Left lung (tissue), 10 donors: ENCODE results near the gene PIAS3. TPM values are rescaled to one million over a fixed set of nuclear protein-coding genes. Genes with fewer than 3 reads are reported as not detected.

Experiments used
- ATAC-seq: fragments of 200-7000 bp; cut with Tn5 transposase; one replicate; pipeline ENCODE4 v1.9.1; 2020; ENCODE audit warnings: moderate library complexity
- DNase-seq, 4 donors: peaks; one replicate each; pipeline ENCODE4 v3.0.0-alpha.2; 2013 to 2020
- H3K27ac ChIP-seq, 2 donors: fragments of 200-600 bp; sonication (generic) in 1 of 2; one replicate each; pipeline versions ENCODE4 v1.5.0 to v1.8.0; 2020 to 2021
- H3K27me3 ChIP-seq, 2 donors: fragments of 200-600 bp; sonication (generic) in 1 of 2; one replicate each; pipeline versions ENCODE4 v1.5.0 to v1.8.0; 2020 to 2021
- H3K36me3 ChIP-seq, 2 donors: fragments of 200-600 bp; sonication (generic) in 1 of 2; one replicate each; pipeline versions ENCODE4 v1.5.0 to v1.8.0; 2020 to 2021
- H3K4me1 ChIP-seq, 2 donors: fragments of 200-600 bp; one replicate each; pipeline ENCODE4 v1.8.0; 2021
- H3K4me3 ChIP-seq, 2 donors: fragments of 200-600 bp; sonication (generic) in 1 of 2; one replicate each; pipeline versions ENCODE4 v1.5.0 to v1.8.0; 2020 to 2021; ENCODE audit warnings: mild to moderate bottlenecking in 1 of 2
- H3K9me3 ChIP-seq, 2 donors: fragments of 200-600 bp; sonication (generic) in 1 of 2; one replicate each; pipeline versions ENCODE4 v1.5.0 to v1.8.0; 2020 to 2021
- CTCF ChIP-seq, 2 donors: fragments of 200-600 bp; sonication (generic) in 1 of 2; IDR thresholded peaks; one replicate each; pipeline versions ENCODE4 v1.5.0 to v1.8.0; 2021; ENCODE audit warnings: antibody characterized with exemption in 2 of 2
- intact Hi-C, 2 donors: fragments of 100-400 bp; cut with DNase I; formaldehyde crosslinking; loops; one replicate each; pipeline versions ENCODE4 v1.11.2 to v1.14.2; 2022
- polyA plus RNA-seq, 6 donors: library from polyadenylated mRNA; unstranded; fragments of 120-200 nt; gene quantifications; one replicate each; pipeline ENCODE4 v1.2.1, GENCODE V29; 2013; ENCODE audit not compliant: insufficient read length in 6 of 6
- total RNA-seq, 2 donors: library from RNA; stranded (reverse); fragmentation: NEBNext Ultra II Directional; extraction: Animal tissue kit (Norgen Biotek cat#: 25700); gene quantifications; one replicate each; pipeline ENCODE4 v1.2.1, GENCODE V29; 2021
- donor health status: DM: no; HTN: yes; CAD: no.
- donor health status: DM: no; HTN: no; CAD: no.

PIAS3 gene
- total and polyA plus RNA-seq, 8 donors: 35.8 to 98.0 (median 69.6) TPM

GRCh38 chr1:145878724-145879123, 19.8 kb upstream of the PIAS3 start:
- no peak for TF ChIP-seq CTCF (IDR thresholded peaks at IDR 0.05)
- Histone ChIP-seq H3K27ac (no peak overlapping the region), H3K9me3 (no peaks in the 10 kb centered on the region), H3K4me1 (no peaks in the 10 kb centered on the region), H3K36me3 (no peaks in the 10 kb centered on the region), H3K4me3 (no peak overlapping the region), H3K27me3 (no peaks in the 10 kb centered on the region)
- peak; percentile 72 for ATAC-seq
- DNase-seq: no peak
- intact Hi-C loops: no loop called here

GRCh38 chr1:145877923-145878486, 19.1 kb upstream of the PIAS3 start:
- H3K27ac ChIP-seq: no peak overlapping the region
- DNase-seq: no peak
- intact Hi-C loops: no loop called here
- H3K4me1 ChIP-seq: peaks cover 0 to 4% of the 10 kb centered on the region in 2 donors
- no peak overlapping the region for H3K4me3 ChIP-seq
- peaks cover 0 to 3% of the 10 kb centered on the region in 2 donors for H3K27me3 ChIP-seq
- no peaks in the 10 kb centered on the region for H3K9me3 ChIP-seq
- no peaks in the 10 kb centered on the region for H3K36me3 ChIP-seq
- peak; percentile 42 for ATAC-seq
- TF ChIP-seq CTCF (IDR thresholded peaks at IDR 0.05): no peak

GRCh38 chr1:145874646-145875045, 15.8 kb upstream of the PIAS3 start:
- Histone ChIP-seq H3K9me3 (no peaks in the 10 kb centered on the region), H3K27me3 (peaks cover 0 to 15% of the 10 kb centered on the region in 2 donors), H3K36me3 (no peaks in the 10 kb centered on the region), H3K27ac (no peak overlapping the region), H3K4me1 (peaks cover 0 to 18% of the 10 kb centered on the region in 2 donors), H3K4me3 (no peak overlapping the region)
- TF ChIP-seq CTCF (IDR thresholded peaks at IDR 0.05): no peak
- DNase-seq (no peak), ATAC-seq (no peak)
- intact Hi-C loops: no loop called here

- Histone ChIP-seq H3K4me1 (peaks cover 0 to 18% of the 10 kb centered on the region in 2 donors), H3K27ac (peak overlapping the region; percentile 65 to 79), H3K27me3 (peaks cover 0 to 15% of the 10 kb centered on the region in 2 donors), H3K36me3 (no peaks in the 10 kb centered on the region), H3K4me3 (peak overlapping the region; percentile 28 to 37), H3K9me3 (no peaks in the 10 kb centered on the region)
- intact Hi-C loops: no loop called here
- DNase-seq: peak; percentile 56 to 88 (median 72)
- no peak for TF ChIP-seq CTCF (IDR thresholded peaks at IDR 0.05)
- ATAC-seq: peak; percentile 80
These were observed 13.4 kb upstream of the PIAS3 start for GRCh38 chr1:145871994-145872924.

- Histone ChIP-seq H3K36me3 (no peaks in the 10 kb centered on the region), H3K27me3 (peaks cover 0 to 14% of the 10 kb centered on the region in 2 donors), H3K4me3 (no peak overlapping the region), H3K9me3 (no peaks in the 10 kb centered on the region), H3K27ac (no peak overlapping the region), H3K4me1 (peaks cover 0 to 16% of the 10 kb centered on the region in 2 donors)
- intact Hi-C loops: no loop called here
- no peak for TF ChIP-seq CTCF (IDR thresholded peaks at IDR 0.05)
- DNase-seq: no peak
- ATAC-seq: no peak
These were observed 9.4 kb upstream of the PIAS3 start for GRCh38 chr1:145868232-145868631.
